GM23338 (cell line): ENCODE data around the gene KCNQ5. TPM values are rescaled to one million over a fixed set of nuclear protein-coding genes. Genes with fewer than 3 reads are reported as not detected.

Experiments
- ATAC-seq: fragments of 200-7000 bp; cut with Tn5 transposase; 3 replicates; pipeline ENCODE4 v1.9.1; 2020
- DNase-seq: peaks from one replicate; pipeline ENCODE4 v3.0.0-alpha.2; 2015; ENCODE audit warnings: low spot score
- H2AFZ ChIP-seq: fragments of 200-600 bp; sonication (generic); 2 replicates; pipeline ENCODE4 v1.8.0; 2016; ENCODE audit warnings: antibody characterized with exemption, mild to moderate bottlenecking, moderate library complexity
- H3F3A ChIP-seq: fragments of 200-600 bp; sonication (generic); replicated peaks from 2 replicates; pipeline ENCODE4 v1.8.0; 2017; ENCODE audit warnings: antibody characterized with exemption, mixed run types, low read depth
- H3K27ac ChIP-seq: fragments of 200-600 bp; sonication (generic); 2 replicates; pipeline ENCODE4 v1.6.1; 2016; ENCODE audit warnings: low read depth
- H3K27me3 ChIP-seq: fragments of 200-600 bp; sonication (generic); 2 replicates; pipeline ENCODE4 v1.8.0; 2016; ENCODE audit warnings: mild to moderate bottlenecking, mixed run types, moderate library complexity; ENCODE audit not compliant: insufficient read depth
- H3K36me3 ChIP-seq: fragments of 200-600 bp; sonication (generic); 2 replicates; pipeline ENCODE4 v1.8.0; 2016; ENCODE audit warnings: mild to moderate bottlenecking; ENCODE audit not compliant: insufficient read depth
- H3K4me1 ChIP-seq: fragments of 200-600 bp; sonication (generic); 2 replicates; pipeline ENCODE4 v1.8.0; 2016; ENCODE audit warnings: mild to moderate bottlenecking, moderate library complexity; ENCODE audit not compliant: insufficient read depth
- H3K4me2 ChIP-seq: fragments of 200-600 bp; sonication (generic); 2 replicates; pipeline ENCODE4 v1.7.1; 2017; ENCODE audit warnings: mixed run types
- H3K4me3 ChIP-seq: fragments of 200-600 bp; sonication (generic); 2 replicates; pipeline ENCODE4 v1.6.1; 2016; ENCODE audit warnings: mixed run types
- H3K79me2 ChIP-seq: fragments of 200-600 bp; sonication (generic); replicated peaks from 2 replicates; pipeline ENCODE4 v1.8.0; 2017; ENCODE audit warnings: mild to moderate bottlenecking; ENCODE audit not compliant: insufficient read depth
- H3K9me2 ChIP-seq: fragments of 200-600 bp; sonication (generic); 2 replicates; pipeline ENCODE4 v1.8.0; 2017; ENCODE audit not compliant: insufficient read depth
- H4K20me1 ChIP-seq: fragments of 200-600 bp; sonication (generic); replicated peaks from 2 replicates; pipeline ENCODE4 v1.8.0; 2017; ENCODE audit warnings: mild to moderate bottlenecking; ENCODE audit not compliant: insufficient read depth
- H3K27ac Mint-ChIP-seq: 2 replicates; pipeline ENCODE4 v1.8.0; 2020; ENCODE audit warnings: inconsistent platforms, mild to moderate bottlenecking, moderate library complexity, mixed read lengths
- H3K27me3 Mint-ChIP-seq: 3 replicates; pipeline ENCODE4 v1.8.0; 2022; ENCODE audit warnings: low read depth, mild to moderate bottlenecking, moderate library complexity, mixed read lengths, inconsistent platforms; ENCODE audit not compliant: insufficient read depth, poor library complexity
- H3K36me3 Mint-ChIP-seq: 3 replicates; pipeline ENCODE4 v1.8.0; 2021; ENCODE audit warnings: low read depth, mild to moderate bottlenecking, inconsistent platforms, moderate library complexity, mixed read lengths
- H3K4me1 Mint-ChIP-seq: 3 replicates; pipeline ENCODE4 v1.8.0; 2020; ENCODE audit warnings: mild to moderate bottlenecking, inconsistent platforms, mixed read lengths
- H3K4me3 Mint-ChIP-seq: 3 replicates; pipeline ENCODE4 v1.8.0; 2021; ENCODE audit warnings: moderate library complexity, mild to moderate bottlenecking, inconsistent platforms, mixed read lengths
- H3K9me3 Mint-ChIP-seq: 3 replicates; pipeline ENCODE4 v1.8.0; 2020; ENCODE audit warnings: moderate library complexity, mild to moderate bottlenecking, inconsistent platforms, mixed read lengths
- CREB1 ChIP-seq: fragments of 250-450 bp; sonication (Bioruptor Pico); IDR thresholded peaks from 2 replicates; pipeline ENCODE4 v1.5.0; 2020; ENCODE audit warnings: low read depth, mild to moderate bottlenecking, moderate library complexity
- ETS1 ChIP-seq: IDR thresholded peaks from 2 replicates; pipeline ENCODE4 v1.6.1; 2016; ENCODE audit warnings: antibody characterized with exemption
- EZH2 ChIP-seq: fragments of 200-600 bp; sonication (generic); IDR thresholded peaks from one replicate; pipeline ENCODE4 v1.8.0; 2017; ENCODE audit warnings: antibody characterized with exemption, mild to moderate bottlenecking, low read depth; ENCODE audit not compliant: unreplicated experiment
- EZH2phosphoT487 ChIP-seq: fragments of 200-600 bp; sonication (generic); IDR thresholded peaks from one replicate; pipeline ENCODE4 v1.8.1; 2018; ENCODE audit warnings: antibody characterized with exemption; ENCODE audit not compliant: unreplicated experiment
- JUNB ChIP-seq: IDR thresholded peaks from one replicate; pipeline ENCODE4 v1.6.1; 2016; ENCODE audit warnings: antibody characterized with exemption; ENCODE audit not compliant: unreplicated experiment
- NANOG ChIP-seq: IDR thresholded peaks from 2 replicates; pipeline ENCODE4 v1.6.1; 2016; ENCODE audit warnings: antibody characterized with exemption, borderline replicate concordance
- POLR2AphosphoS5 ChIP-seq: IDR thresholded peaks from 2 replicates; pipeline ENCODE4 v1.6.1; 2016; ENCODE audit warnings: antibody characterized with exemption, low read depth
- STAT1 ChIP-seq: IDR thresholded peaks from one replicate; pipeline ENCODE4 v1.6.1; 2016; ENCODE audit warnings: antibody characterized with exemption; ENCODE audit not compliant: unreplicated experiment
- ZNF114 ChIP-seq: fragments of 250-450 bp; sonication (Bioruptor Pico); IDR thresholded peaks from 2 replicates; pipeline ENCODE4 v1.5.0; 2020; ENCODE audit warnings: mild to moderate bottlenecking, moderate library complexity
- ZNF331 ChIP-seq: fragments of 250-450 bp; sonication (Bioruptor Pico); IDR thresholded peaks from 2 replicates; pipeline ENCODE4 v1.5.0; 2020; ENCODE audit warnings: low read depth, mild to moderate bottlenecking, moderate library complexity
- ZNF462 ChIP-seq: fragments of 250-450 bp; sonication (Bioruptor Pico); IDR thresholded peaks from 2 replicates; pipeline ENCODE4 v1.5.0; 2020; ENCODE audit warnings: mild to moderate bottlenecking, moderate library complexity
- polyA plus RNA-seq: library from polyadenylated mRNA; unstranded; fragments of >200 nt; fragmentation: Nextera tagmentation; extraction: Ambion mirVana; gene quantifications from 2 replicates; pipeline ENCODE4 v1.2.1, GENCODE V29; 2016
- total RNA-seq: library from RNA; depleted of rRNA; stranded (reverse); fragments of >200 nt; shearing (Covaris generic); gene quantifications from 2 replicates; pipeline ENCODE4 v1.2.3, GENCODE V29; 2014
- TF ChIP-seq, protein P1 (sequence below), 2 experiments: fragments of 200-600 bp in 1 of 2; sonication (generic) in 1 of 2; conservative IDR thresholded peaks; 2 replicates each; pipeline versions ENCODE4 v1.5.1 to v1.6.1; 2016 to 2017; ENCODE audit warnings: antibody characterized with exemption in 2 of 2, low read depth in 2 of 2, mild to moderate bottlenecking in 2 of 2, moderate library complexity in 1 of 2
- TF ChIP-seq, protein P2 (sequence below): IDR thresholded peaks from one replicate; pipeline ENCODE4 v1.6.1; 2018; ENCODE audit warnings: antibody characterized with exemption; ENCODE audit not compliant: unreplicated experiment

Gene KCNQ5
- total and polyA plus RNA-seq, 2 experiments from 2014 or later, result 0.68 to 0.87 TPM

DNA sequence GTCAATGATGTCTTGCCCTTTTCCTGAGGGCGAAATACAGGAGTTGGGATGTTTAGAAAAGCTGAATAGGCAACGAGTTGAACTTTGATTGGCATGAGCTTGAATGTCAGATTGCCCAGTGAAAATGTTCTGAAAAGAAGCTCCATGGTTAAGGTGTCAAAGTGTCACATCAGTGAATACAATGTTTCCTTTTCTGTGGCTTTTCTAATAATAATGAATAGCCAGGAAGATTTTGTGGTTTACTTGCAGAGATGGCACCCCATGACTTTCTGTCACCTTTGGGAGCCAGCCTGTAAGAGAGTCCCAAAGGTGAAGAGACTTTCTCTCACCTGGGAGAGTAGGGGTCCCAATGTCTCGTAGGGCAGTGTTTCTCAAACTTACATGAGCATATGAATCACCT lies 119.2 kb downstream of the KCNQ5 start:
- no peak overlapping the region for H3K4me3 ChIP-seq
- DNase-seq, result no peak
- no peak overlapping the region for H3K27ac Mint-ChIP-seq
- H3K4me3 Mint-ChIP-seq, result no peak overlapping the region
- H3K4me1 Mint-ChIP-seq, result peaks cover 22% of the 10 kb centered on the region; the same call in 2 of the 3 replicates
- no peaks in the 10 kb centered on the region for H4K20me1 ChIP-seq
- no peak overlapping the region for H2AFZ ChIP-seq
- H3K27me3 ChIP-seq, result no peaks in the 10 kb centered on the region
- no peaks in the 10 kb centered on the region for H3K36me3 ChIP-seq
- H3K36me3 Mint-ChIP-seq, result no peaks in the 10 kb centered on the region
- no peaks in the 10 kb centered on the region for H3K9me3 Mint-ChIP-seq
- no peak overlapping the region for H3K27ac ChIP-seq
- TF ChIP-seq ZNF114 (no peak), EZH2phosphoT487 (no peak), ETS1 (no peak), POLR2AphosphoS5 (no peak), CREB1 (no peak), NANOG (no peak), JUNB (no peak), STAT1 (no peak), ZNF331 (CRISPR knock-in tag) (no peak), EZH2 (no peak), ZNF462 (CRISPR knock-in tag) (no peak)
- TF ChIP-seq, protein P1, sequence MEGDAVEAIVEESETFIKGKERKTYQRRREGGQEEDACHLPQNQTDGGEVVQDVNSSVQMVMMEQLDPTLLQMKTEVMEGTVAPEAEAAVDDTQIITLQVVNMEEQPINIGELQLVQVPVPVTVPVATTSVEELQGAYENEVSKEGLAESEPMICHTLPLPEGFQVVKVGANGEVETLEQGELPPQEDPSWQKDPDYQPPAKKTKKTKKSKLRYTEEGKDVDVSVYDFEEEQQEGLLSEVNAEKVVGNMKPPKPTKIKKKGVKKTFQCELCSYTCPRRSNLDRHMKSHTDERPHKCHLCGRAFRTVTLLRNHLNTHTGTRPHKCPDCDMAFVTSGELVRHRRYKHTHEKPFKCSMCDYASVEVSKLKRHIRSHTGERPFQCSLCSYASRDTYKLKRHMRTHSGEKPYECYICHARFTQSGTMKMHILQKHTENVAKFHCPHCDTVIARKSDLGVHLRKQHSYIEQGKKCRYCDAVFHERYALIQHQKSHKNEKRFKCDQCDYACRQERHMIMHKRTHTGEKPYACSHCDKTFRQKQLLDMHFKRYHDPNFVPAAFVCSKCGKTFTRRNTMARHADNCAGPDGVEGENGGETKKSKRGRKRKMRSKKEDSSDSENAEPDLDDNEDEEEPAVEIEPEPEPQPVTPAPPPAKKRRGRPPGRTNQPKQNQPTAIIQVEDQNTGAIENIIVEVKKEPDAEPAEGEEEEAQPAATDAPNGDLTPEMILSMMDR (conservative IDR thresholded peaks at IDR 0.05; ENCODE audit: low read depth in 2 of 2), result no peak
- TF ChIP-seq, protein P2, sequence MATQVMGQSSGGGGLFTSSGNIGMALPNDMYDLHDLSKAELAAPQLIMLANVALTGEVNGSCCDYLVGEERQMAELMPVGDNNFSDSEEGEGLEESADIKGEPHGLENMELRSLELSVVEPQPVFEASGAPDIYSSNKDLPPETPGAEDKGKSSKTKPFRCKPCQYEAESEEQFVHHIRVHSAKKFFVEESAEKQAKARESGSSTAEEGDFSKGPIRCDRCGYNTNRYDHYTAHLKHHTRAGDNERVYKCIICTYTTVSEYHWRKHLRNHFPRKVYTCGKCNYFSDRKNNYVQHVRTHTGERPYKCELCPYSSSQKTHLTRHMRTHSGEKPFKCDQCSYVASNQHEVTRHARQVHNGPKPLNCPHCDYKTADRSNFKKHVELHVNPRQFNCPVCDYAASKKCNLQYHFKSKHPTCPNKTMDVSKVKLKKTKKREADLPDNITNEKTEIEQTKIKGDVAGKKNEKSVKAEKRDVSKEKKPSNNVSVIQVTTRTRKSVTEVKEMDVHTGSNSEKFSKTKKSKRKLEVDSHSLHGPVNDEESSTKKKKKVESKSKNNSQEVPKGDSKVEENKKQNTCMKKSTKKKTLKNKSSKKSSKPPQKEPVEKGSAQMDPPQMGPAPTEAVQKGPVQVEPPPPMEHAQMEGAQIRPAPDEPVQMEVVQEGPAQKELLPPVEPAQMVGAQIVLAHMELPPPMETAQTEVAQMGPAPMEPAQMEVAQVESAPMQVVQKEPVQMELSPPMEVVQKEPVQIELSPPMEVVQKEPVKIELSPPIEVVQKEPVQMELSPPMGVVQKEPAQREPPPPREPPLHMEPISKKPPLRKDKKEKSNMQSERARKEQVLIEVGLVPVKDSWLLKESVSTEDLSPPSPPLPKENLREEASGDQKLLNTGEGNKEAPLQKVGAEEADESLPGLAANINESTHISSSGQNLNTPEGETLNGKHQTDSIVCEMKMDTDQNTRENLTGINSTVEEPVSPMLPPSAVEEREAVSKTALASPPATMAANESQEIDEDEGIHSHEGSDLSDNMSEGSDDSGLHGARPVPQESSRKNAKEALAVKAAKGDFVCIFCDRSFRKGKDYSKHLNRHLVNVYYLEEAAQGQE, result no peak
- H3K79me2 ChIP-seq, result no peaks in the 10 kb centered on the region
- ATAC-seq, result no peak
- no peaks in the 10 kb centered on the region for H3K27me3 Mint-ChIP-seq
- H3K4me1 ChIP-seq, result no peaks in the 10 kb centered on the region
- no peaks in the 10 kb centered on the region for H3K9me2 ChIP-seq
- no peak overlapping the region for H3K4me2 ChIP-seq
- no peaks in the 10 kb centered on the region for H3F3A ChIP-seq
